GM19324 (cell line): ENCODE measurements around the gene TIMM22.

Source experiments
- ATAC-seq: cut with Tn5 transposase; IDR thresholded peaks from one replicate; pipeline ENCODE4 v1.9.1; 2021; ENCODE audit warnings: mild to moderate bottlenecking, moderate library complexity; ENCODE audit not compliant: unreplicated experiment, low FRiP score

Gene TIMM22

GRCh38 chr17:1050996-1051925 lies 54.3 kb downstream of the TIMM22 start:
- ATAC-seq, result no peak
